Activated naive CD8-positive, alpha-beta T cell treated with anti-CD3 and anti-CD28 coated beads for 36 hours (primary cell): ENCODE data around the gene RNF207. TPM values are rescaled to one million over a fixed set of nuclear protein-coding genes. Genes with fewer than 3 reads are reported as not detected.

Source experiments
- DNase-seq: peaks from one replicate; pipeline ENCODE4 v3.0.0; 2021
- H3K27ac Mint-ChIP-seq: one replicate; pipeline ENCODE4 v1.8.0; 2022; ENCODE audit warnings: mild to moderate bottlenecking, moderate library complexity, mixed read lengths
- H3K27me3 Mint-ChIP-seq: one replicate; pipeline ENCODE4 v1.8.0; 2022; ENCODE audit warnings: mild to moderate bottlenecking, mixed read lengths
- H3K36me3 Mint-ChIP-seq: one replicate; pipeline ENCODE4 v1.8.0; 2021; ENCODE audit warnings: mild to moderate bottlenecking, mixed read lengths
- H3K4me1 Mint-ChIP-seq: one replicate; pipeline ENCODE4 v1.8.0; 2021; ENCODE audit warnings: mixed read lengths
- H3K4me3 Mint-ChIP-seq: one replicate; pipeline ENCODE4 v1.8.0; 2022; ENCODE audit warnings: mild to moderate bottlenecking, moderate library complexity, mixed read lengths
- H3K9me3 Mint-ChIP-seq: one replicate; pipeline ENCODE4 v1.8.0; 2022; ENCODE audit warnings: mixed read lengths
- total RNA-seq, 2 experiments: library from RNA; stranded (reverse); gene quantifications; one replicate each; pipeline ENCODE4 v1.2.3, GENCODE V29; 2021

Gene RNF207
- total RNA-seq, 2 experiments from 2014 or later: 5.0 to 6.2 TPM

GRCh38 chr1:6180707-6181311 lies 25.1 kb upstream of the RNF207 start:
- H3K27ac Mint-ChIP-seq: no peak overlapping the region
- H3K27me3 Mint-ChIP-seq: peaks cover 45% of the 10 kb centered on the region
- H3K4me1 Mint-ChIP-seq: peaks cover 41% of the 10 kb centered on the region
- H3K4me3 Mint-ChIP-seq: peak overlapping the region; percentile 55
- no peaks in the 10 kb centered on the region for H3K9me3 Mint-ChIP-seq
- H3K36me3 Mint-ChIP-seq: peaks cover 15% of the 10 kb centered on the region
- no peak for DNase-seq

GRCh38 chr1:6181347-6181770 lies 24.6 kb upstream of the RNF207 start:
- H3K4me1 Mint-ChIP-seq: peaks cover 45% of the 10 kb centered on the region
- no peak for DNase-seq
- H3K36me3 Mint-ChIP-seq: peaks cover 19% of the 10 kb centered on the region
- H3K27me3 Mint-ChIP-seq: peaks cover 44% of the 10 kb centered on the region
- peak overlapping the region; percentile 23 for H3K4me3 Mint-ChIP-seq
- no peaks in the 10 kb centered on the region for H3K9me3 Mint-ChIP-seq
- H3K27ac Mint-ChIP-seq: no peak overlapping the region

DNA sequence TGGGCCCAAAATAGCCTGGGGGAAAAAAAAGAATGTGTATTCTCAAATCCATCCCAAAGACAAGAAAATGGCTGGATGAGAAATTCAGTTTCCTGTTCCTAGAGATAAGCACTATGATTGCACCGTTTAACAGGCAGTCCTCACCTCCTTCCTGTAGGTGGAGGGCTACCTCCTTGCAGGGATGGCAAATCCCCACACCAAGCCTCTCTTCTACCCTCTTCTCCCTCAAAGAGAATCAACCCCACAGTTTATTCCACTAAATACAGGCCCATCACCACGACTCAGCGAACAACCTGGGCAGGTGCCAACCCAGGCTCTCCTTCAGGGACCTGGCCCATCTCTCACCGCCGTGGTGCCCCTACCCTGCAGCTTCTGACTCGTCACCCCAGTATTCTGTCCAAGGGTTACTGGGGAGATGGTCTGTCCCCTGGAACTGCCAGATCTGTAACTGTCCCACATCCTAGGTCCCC lies 22.4 kb upstream of the RNF207 start:
- no peaks in the 10 kb centered on the region for H3K9me3 Mint-ChIP-seq
- DNase-seq: no peak
- peak overlapping the region; percentile 44 for H3K27ac Mint-ChIP-seq
- H3K4me1 Mint-ChIP-seq: peaks cover 48% of the 10 kb centered on the region
- peaks cover 23% of the 10 kb centered on the region for H3K27me3 Mint-ChIP-seq
- H3K36me3 Mint-ChIP-seq: peaks cover 32% of the 10 kb centered on the region
- H3K4me3 Mint-ChIP-seq: peak overlapping the region; percentile 19

DNA sequence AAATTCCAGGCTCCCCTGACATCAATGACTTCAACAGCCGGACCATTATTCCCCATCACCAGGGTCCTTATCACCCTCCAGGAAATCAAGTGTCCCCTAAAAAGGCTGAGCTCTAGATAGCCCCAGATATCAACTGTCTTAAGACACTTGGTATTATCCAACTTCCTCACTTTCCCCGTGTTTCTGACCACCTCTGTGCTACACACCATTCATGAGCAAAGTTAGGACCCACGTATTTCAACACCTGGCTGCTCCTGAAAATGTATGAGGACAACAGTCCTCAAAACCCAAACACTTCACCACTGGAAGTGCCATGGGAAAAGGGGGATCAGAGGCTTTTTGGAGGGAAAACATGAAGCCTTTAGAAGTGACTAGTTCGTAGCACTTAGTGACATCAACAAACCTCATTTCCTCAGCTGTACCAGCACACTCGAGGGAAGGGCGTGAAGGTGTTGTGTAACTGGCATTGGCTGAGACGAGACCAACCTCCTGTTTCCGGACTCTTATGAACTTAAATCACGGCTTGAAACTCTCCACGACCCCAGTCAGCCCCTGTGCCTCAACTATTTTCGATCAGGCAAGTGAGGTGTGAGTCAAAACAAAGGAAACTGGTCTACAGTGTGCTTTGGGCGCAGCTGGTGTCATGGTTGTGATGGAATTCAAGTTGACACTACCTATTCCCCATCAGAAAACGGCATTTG lies 21.7 kb upstream of the RNF207 start:
- peaks cover 44% of the 10 kb centered on the region for H3K4me1 Mint-ChIP-seq
- peak overlapping the region; percentile 39 for H3K27ac Mint-ChIP-seq
- no peaks in the 10 kb centered on the region for H3K9me3 Mint-ChIP-seq
- no peak overlapping the region for H3K4me3 Mint-ChIP-seq
- H3K27me3 Mint-ChIP-seq: peaks cover 18% of the 10 kb centered on the region
- DNase-seq: no peak
- peaks cover 37% of the 10 kb centered on the region for H3K36me3 Mint-ChIP-seq

GRCh38 chr1:6185151-6185550 lies 20.8 kb upstream of the RNF207 start:
- Mint-ChIP-seq H3K4me1 (peaks cover 50% of the 10 kb centered on the region), H3K4me3 (no peak overlapping the region), H3K27me3 (peaks cover 18% of the 10 kb centered on the region), H3K36me3 (peaks cover 43% of the 10 kb centered on the region), H3K9me3 (no peaks in the 10 kb centered on the region), H3K27ac (peak overlapping the region; percentile 5)
- DNase-seq: no peak

- no peaks in the 10 kb centered on the region for H3K9me3 Mint-ChIP-seq
- peaks cover 48% of the 10 kb centered on the region for H3K36me3 Mint-ChIP-seq
- H3K4me3 Mint-ChIP-seq: no peak overlapping the region
- peak overlapping the region; percentile 42 for H3K27ac Mint-ChIP-seq
- H3K27me3 Mint-ChIP-seq: peaks cover 15% of the 10 kb centered on the region
- DNase-seq: no peak
- H3K4me1 Mint-ChIP-seq: peaks cover 48% of the 10 kb centered on the region
Observed at GRCh38 chr1:6185635-6186382, 20.1 kb upstream of the RNF207 start.

DNA sequence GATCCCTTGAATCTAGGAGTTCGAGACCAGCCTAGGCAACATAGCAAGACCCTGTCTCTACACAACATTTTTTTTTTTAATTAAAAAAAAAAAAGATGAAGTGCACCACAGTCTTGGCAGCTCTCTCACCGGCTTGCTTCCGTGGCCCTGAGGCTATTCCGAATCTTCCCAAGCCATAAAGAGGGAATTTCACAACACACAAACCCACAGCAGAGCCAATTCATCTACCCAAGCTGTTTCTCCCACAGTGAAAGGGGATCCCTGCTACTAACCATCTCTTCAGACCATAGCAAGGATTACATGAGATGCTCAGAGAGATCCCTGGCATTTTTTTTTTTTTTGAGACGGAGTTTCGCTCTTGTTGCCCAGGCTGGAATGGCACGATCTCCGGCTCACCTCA lies 17.5 kb upstream of the RNF207 start:
- H3K4me3 Mint-ChIP-seq: no peak overlapping the region
- peaks cover 37% of the 10 kb centered on the region for H3K4me1 Mint-ChIP-seq
- H3K36me3 Mint-ChIP-seq: peaks cover 52% of the 10 kb centered on the region
- H3K9me3 Mint-ChIP-seq: no peaks in the 10 kb centered on the region
- no peaks in the 10 kb centered on the region for H3K27me3 Mint-ChIP-seq
- no peak overlapping the region for H3K27ac Mint-ChIP-seq
- no peak for DNase-seq

DNA sequence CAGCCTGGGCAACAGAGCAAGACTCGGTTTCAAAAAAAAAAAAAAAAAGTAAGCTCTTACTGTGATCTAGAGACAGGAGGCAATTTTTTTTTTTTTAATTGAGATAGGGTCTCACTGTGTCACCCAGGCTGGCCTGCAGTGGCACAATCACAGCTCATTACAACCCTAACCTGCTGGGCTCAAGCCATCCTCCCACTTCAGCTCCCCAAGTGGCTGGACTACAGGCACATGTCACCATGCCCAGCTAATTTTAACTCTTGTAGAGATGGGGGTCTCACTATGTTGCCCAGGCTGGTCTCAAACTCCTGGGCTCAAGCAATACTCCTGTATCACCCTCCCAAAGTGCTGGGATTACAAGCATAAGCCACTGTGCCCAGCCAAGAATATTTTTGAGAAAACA lies 14.0 kb upstream of the RNF207 start:
- H3K4me3 Mint-ChIP-seq: no peak overlapping the region
- no peak overlapping the region for H3K27ac Mint-ChIP-seq
- no peaks in the 10 kb centered on the region for H3K27me3 Mint-ChIP-seq
- peaks cover 25% of the 10 kb centered on the region for H3K4me1 Mint-ChIP-seq
- H3K36me3 Mint-ChIP-seq: peaks cover 42% of the 10 kb centered on the region
- no peaks in the 10 kb centered on the region for H3K9me3 Mint-ChIP-seq
- no peak for DNase-seq

DNA sequence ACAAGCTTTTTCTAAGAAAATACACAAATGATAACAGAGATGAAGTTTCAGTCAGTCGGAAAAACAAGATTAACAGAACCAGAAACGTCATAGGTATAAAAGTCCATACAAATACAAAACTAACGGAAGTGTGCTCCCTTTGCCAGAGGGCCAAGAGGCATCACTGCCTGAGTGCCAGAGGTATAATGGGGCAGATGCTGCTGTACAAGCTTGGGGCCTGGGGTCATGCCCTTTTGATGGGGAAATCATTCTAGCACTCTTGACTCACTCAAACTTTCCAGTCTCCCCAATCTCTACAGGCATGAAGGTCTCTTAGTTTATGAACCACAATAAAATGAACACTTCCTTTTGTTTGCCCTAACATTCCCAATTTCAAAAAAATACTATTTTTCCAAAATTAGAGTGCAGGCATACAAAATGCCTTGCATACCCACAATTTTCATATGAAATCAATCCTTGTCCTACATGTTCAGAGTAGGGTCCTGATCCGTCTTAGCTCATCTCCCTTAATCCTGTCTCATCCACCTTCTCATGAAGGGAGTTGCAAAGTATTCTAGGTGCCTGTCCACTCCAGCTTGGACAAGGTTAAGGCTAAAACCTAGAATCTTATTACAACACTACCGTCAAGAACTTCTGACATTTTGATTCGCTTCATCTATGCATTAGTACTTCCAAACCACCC lies 8.0 kb upstream of the RNF207 start:
- DNase-seq: no peak
- Mint-ChIP-seq H3K4me3 (peak overlapping the region; percentile 93), H3K36me3 (peaks cover 36% of the 10 kb centered on the region), H3K4me1 (peaks cover 36% of the 10 kb centered on the region), H3K9me3 (no peaks in the 10 kb centered on the region), H3K27ac (peak overlapping the region; percentile 94), H3K27me3 (no peaks in the 10 kb centered on the region)

DNA sequence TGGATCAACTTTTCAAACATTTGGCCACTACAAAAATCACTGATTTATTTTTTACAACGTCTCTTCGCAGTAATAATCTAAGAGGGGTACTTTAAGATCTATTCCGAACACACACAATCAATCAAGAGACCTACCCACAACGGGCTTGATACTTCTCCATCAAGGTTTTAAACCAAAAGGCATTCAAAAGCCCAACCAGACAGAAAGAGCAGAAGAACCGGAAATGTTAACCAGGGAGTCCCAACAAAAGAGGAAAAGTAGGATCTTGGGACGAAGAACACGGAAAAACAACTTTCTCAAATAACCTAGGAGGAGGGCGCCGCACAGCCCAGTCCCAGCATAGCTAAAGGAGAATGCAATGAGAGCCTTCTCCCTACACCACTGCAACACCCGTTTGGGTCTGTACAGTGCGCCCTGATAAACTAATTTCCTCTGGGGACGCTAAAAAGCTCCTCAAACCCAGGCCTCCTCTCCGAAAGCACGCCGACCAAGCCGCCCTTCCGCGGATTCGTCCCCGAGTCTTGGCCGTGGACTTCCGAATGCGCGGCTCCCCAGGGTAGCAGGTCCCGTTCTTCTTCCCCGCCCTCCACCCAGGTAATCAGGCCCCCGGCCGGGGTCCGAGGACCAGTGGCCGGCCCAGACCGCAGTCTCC lies 7.1 kb upstream of the RNF207 start:
- DNase-seq: no peak
- Mint-ChIP-seq H3K27ac (peak overlapping the region; percentile 94), H3K36me3 (peaks cover 33% of the 10 kb centered on the region), H3K4me1 (peaks cover 32% of the 10 kb centered on the region), H3K4me3 (peak overlapping the region; percentile 93), H3K9me3 (no peaks in the 10 kb centered on the region), H3K27me3 (peaks cover under 1% of the 10 kb centered on the region)

DNA sequence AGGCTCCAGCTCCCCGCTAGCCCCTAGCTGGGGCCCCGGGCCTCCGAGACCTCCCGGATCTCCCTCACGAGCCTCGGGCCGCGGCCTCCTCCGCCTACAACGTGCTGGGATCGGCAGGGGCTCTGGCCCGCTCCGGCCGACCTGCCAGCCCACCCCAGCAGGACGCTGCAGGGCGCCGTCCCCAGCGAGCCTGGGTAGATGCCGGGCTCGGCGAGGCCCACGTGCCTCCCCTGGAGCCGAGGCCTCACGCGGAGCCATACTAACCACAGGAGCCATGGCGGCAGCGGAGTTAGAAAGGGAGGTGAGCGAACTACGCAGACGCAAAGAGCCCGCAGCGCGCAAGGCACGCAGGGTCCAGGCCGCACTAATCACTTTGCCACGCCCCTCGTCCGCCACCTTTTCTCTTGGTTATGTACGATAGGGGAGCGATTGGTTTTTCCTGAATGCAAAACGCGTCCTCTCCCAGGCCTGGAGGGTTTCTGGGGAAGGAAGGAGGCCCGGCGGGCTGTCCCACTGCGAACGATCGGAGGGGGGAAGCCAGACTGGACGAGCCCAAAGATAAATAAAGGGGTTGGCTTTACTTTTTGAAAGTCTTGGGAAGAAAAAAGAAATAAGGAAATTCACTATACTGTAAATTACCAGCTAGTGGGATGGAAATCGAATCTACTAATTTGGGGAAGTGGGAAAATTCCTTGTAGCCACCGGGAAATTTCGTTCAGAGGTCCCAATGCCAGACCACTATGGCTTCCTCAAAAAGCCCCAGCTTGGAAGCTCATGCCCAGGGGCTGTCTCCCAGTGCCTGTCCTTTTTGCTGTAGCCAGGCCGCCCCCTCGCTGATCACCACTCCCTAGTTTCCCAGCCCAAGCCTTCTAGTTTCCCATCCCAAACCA lies 6.4 kb upstream of the RNF207 start, which contains the start of gene RPL22:
TSS of gene RPL22 (minus strand) at position 298 of the 890 bp plus-strand sequence. CDS start at position 276, 22 bp downstream.
- peak within 1 kb of the TSS; percentile 93 for H3K4me3 Mint-ChIP-seq
- H3K4me1 Mint-ChIP-seq: peaks cover 32% of the 10 kb centered on the region
- H3K9me3 Mint-ChIP-seq: no peaks in the 10 kb centered on the region
- peak within 1 kb of the TSS; percentile 94 for H3K27ac Mint-ChIP-seq
- peak; percentile 96 for DNase-seq
- H3K27me3 Mint-ChIP-seq: peaks cover 6% of the 10 kb centered on the region
- H3K36me3 Mint-ChIP-seq: peaks cover 31% of the 10 kb centered on the region

- Mint-ChIP-seq H3K4me3 (peak overlapping the region; percentile 93), H3K27ac (peak overlapping the region; percentile 94), H3K4me1 (peaks cover 34% of the 10 kb centered on the region), H3K9me3 (no peaks in the 10 kb centered on the region), H3K36me3 (peaks cover 29% of the 10 kb centered on the region), H3K27me3 (peaks cover 6% of the 10 kb centered on the region)
- no peak for DNase-seq
Observed at GRCh38 chr1:6200188-6200809, 5.6 kb upstream of the RNF207 start.

GRCh38 chr1:6202256-6202655 lies 3.7 kb upstream of the RNF207 start:
- peaks cover 19% of the 10 kb centered on the region for H3K36me3 Mint-ChIP-seq
- no peak overlapping the region for H3K27ac Mint-ChIP-seq
- H3K9me3 Mint-ChIP-seq: no peaks in the 10 kb centered on the region
- DNase-seq: no peak
- H3K4me1 Mint-ChIP-seq: peaks cover 25% of the 10 kb centered on the region
- no peak overlapping the region for H3K4me3 Mint-ChIP-seq
- H3K27me3 Mint-ChIP-seq: peaks cover 14% of the 10 kb centered on the region
